Dedifferentiated amniotic fluid mesenchymal stem cell (primary cell): ENCODE data around the gene B4GALT6.

Source experiments
- DNase-seq: peaks from one replicate; pipeline ENCODE4 v3.0.0-alpha.2; 2016; ENCODE audit errors: extremely low spot score

B4GALT6 gene

GRCh38 chr18:31633392-31634330 is 50.7 kb downstream of the B4GALT6 start:
- DNase-seq: no peak

- no peak for DNase-seq
Measured at GRCh38 chr18:31632356-31632755, 52.0 kb downstream of the B4GALT6 start.

GRCh38 chr18:31631526-31631925 is 52.9 kb downstream of the B4GALT6 start:
- DNase-seq: no peak

- no peak for DNase-seq
Measured at GRCh38 chr18:31630549-31630948, 53.8 kb downstream of the B4GALT6 start.

- no peak for DNase-seq
Measured at GRCh38 chr18:31626409-31626808, 58.0 kb downstream of the B4GALT6 start.

- no peak for DNase-seq
Measured at GRCh38 chr18:31624892-31625640, 59.3 kb downstream of the B4GALT6 start.

- no peak for DNase-seq
Measured at GRCh38 chr18:31619291-31619690, 65.1 kb downstream of the B4GALT6 start.

- no peak for DNase-seq
Measured at GRCh38 chr18:31618801-31619200, 65.6 kb downstream of the B4GALT6 start.

GRCh38 chr18:31617031-31617717 is 67.2 kb downstream of the B4GALT6 start:
- DNase-seq: no peak

- DNase-seq: no peak
Measured at GRCh38 chr18:31616586-31616985, 67.8 kb downstream of the B4GALT6 start.

GRCh38 chr18:31614044-31614443 is 70.3 kb downstream of the B4GALT6 start:
- DNase-seq: no peak

GRCh38 chr18:31612124-31612523 is 72.3 kb downstream of the B4GALT6 start:
- no peak for DNase-seq

GRCh38 chr18:31611511-31611910 is 72.9 kb downstream of the B4GALT6 start:
- no peak for DNase-seq

- DNase-seq: no peak
Measured at GRCh38 chr18:31610286-31611205, 73.8 kb downstream of the B4GALT6 start.

- DNase-seq: no peak
Measured at GRCh38 chr18:31609886-31610285, 74.5 kb downstream of the B4GALT6 start.

GRCh38 chr18:31607384-31607783 is 77.0 kb downstream of the B4GALT6 start:
- no peak for DNase-seq

GRCh38 chr18:31606265-31606664 is 78.1 kb downstream of the B4GALT6 start:
- DNase-seq: no peak

- no peak for DNase-seq
Measured at GRCh38 chr18:31603315-31603714, 81.1 kb downstream of the B4GALT6 start.

GRCh38 chr18:31598021-31598805 is 86.2 kb downstream of the B4GALT6 start:
- DNase-seq: no peak
